ENCODE results near the gene SGSM2. TPM values are rescaled to one million over a fixed set of nuclear protein-coding genes. Genes with fewer than 3 reads are reported as not detected.

Gene SGSM2
- total and polyA plus RNA-seq, 5 donors from 2014 or later: 5.6 to 107 (median 5.9) TPM

GRCh38 chr17:2406903-2407790 is 69.8 kb downstream of the SGSM2 start:
- no peaks in the 10 kb centered on the region for H3K27me3 Mint-ChIP-seq
- ATAC-seq (ENCODE audit: low read depth in 2 of 2): no peak
- no peak overlapping the region for H3K4me3 Mint-ChIP-seq
- H3K27ac Mint-ChIP-seq: peak overlapping the region; percentile 26 to 87 (median 67)
- Histone ChIP-seq H3K36me3 (ENCODE audit: control insufficient read depth, insufficient read depth, low read length) (peaks cover 4% of the 10 kb centered on the region), H3K4me1 (ENCODE audit: control insufficient read depth, insufficient read depth, low read length, poor library complexity, severe bottlenecking) (peaks cover 7% of the 10 kb centered on the region), H3K27ac (ENCODE audit: insufficient read depth, low read length, poor library complexity, severe bottlenecking) (no peak overlapping the region), H3K4me3 (ENCODE audit: low read depth, low read length) (no peak overlapping the region), H3K9me3 (ENCODE audit: control insufficient read depth in 2 of 2, low read length in 2 of 2) (no peaks in the 10 kb centered on the region), H3K27me3 (ENCODE audit: control insufficient read depth, insufficient read depth, low read length) (no peaks in the 10 kb centered on the region)
- peak in 1 of 3 donors; percentile 55 for DNase-seq
- H3K36me3 Mint-ChIP-seq: peaks cover 5% of the 10 kb centered on the region
- H3K9me3 Mint-ChIP-seq: peaks cover 0 to 2% (median 0%) of the 10 kb centered on the region in 7 donors
- peaks cover 0 to 19% (median 5%) of the 10 kb centered on the region in 4 donors for H3K4me1 Mint-ChIP-seq

- Mint-ChIP-seq H3K36me3 (peaks cover 10% of the 10 kb centered on the region), H3K9me3 (peaks cover 0 to 2% (median 0%) of the 10 kb centered on the region in 7 donors), H3K4me1 (peaks cover 0 to 4% (median 0%) of the 10 kb centered on the region in 4 donors), H3K4me3 (no peak overlapping the region), H3K27me3 (no peaks in the 10 kb centered on the region), H3K27ac (peak overlapping the region in 1 of 3 donors; percentile 52)
- Histone ChIP-seq H3K27me3 (ENCODE audit: control insufficient read depth, insufficient read depth, low read length) (no peaks in the 10 kb centered on the region), H3K4me3 (ENCODE audit: low read depth, low read length) (no peak overlapping the region), H3K27ac (ENCODE audit: insufficient read depth, low read length, poor library complexity, severe bottlenecking) (no peak overlapping the region), H3K36me3 (ENCODE audit: control insufficient read depth, insufficient read depth, low read length) (peaks cover 10% of the 10 kb centered on the region), H3K9me3 (ENCODE audit: control insufficient read depth in 2 of 2, low read length in 2 of 2) (no peaks in the 10 kb centered on the region), H3K4me1 (ENCODE audit: control insufficient read depth, insufficient read depth, low read length, poor library complexity, severe bottlenecking) (peaks cover 3% of the 10 kb centered on the region)
- no peak for DNase-seq
- ATAC-seq (ENCODE audit: low read depth in 2 of 2): no peak
Observed at GRCh38 chr17:2410951-2411350, 73.7 kb downstream of the SGSM2 start.

GRCh38 chr17:2412561-2413021 is 75.3 kb downstream of the SGSM2 start:
- Histone ChIP-seq H3K4me3 (ENCODE audit: low read depth, low read length) (no peak overlapping the region), H3K27ac (ENCODE audit: insufficient read depth, low read length, poor library complexity, severe bottlenecking) (no peak overlapping the region), H3K27me3 (ENCODE audit: control insufficient read depth, insufficient read depth, low read length) (no peaks in the 10 kb centered on the region), H3K4me1 (ENCODE audit: control insufficient read depth, insufficient read depth, low read length, poor library complexity, severe bottlenecking) (peaks cover 8% of the 10 kb centered on the region), H3K9me3 (ENCODE audit: control insufficient read depth in 2 of 2, low read length in 2 of 2) (no peaks in the 10 kb centered on the region), H3K36me3 (ENCODE audit: control insufficient read depth, insufficient read depth, low read length) (peaks cover 16% of the 10 kb centered on the region)
- peaks cover 0 to 2% (median 0%) of the 10 kb centered on the region in 7 donors for H3K9me3 Mint-ChIP-seq
- DNase-seq: no peak
- no peak for ATAC-seq (ENCODE audit: low read depth in 2 of 2)
- no peak overlapping the region for H3K27ac Mint-ChIP-seq
- peaks cover 19% of the 10 kb centered on the region for H3K36me3 Mint-ChIP-seq
- no peaks in the 10 kb centered on the region for H3K27me3 Mint-ChIP-seq
- H3K4me1 Mint-ChIP-seq: peaks cover 0 to 4% (median 2%) of the 10 kb centered on the region in 4 donors
- H3K4me3 Mint-ChIP-seq: no peak overlapping the region

GRCh38 chr17:2414446-2415064 is 77.3 kb downstream of the SGSM2 start:
- Histone ChIP-seq H3K36me3 (ENCODE audit: control insufficient read depth, insufficient read depth, low read length) (peaks cover 31% of the 10 kb centered on the region), H3K9me3 (ENCODE audit: control insufficient read depth in 2 of 2, low read length in 2 of 2) (no peaks in the 10 kb centered on the region), H3K27ac (ENCODE audit: insufficient read depth, low read length, poor library complexity, severe bottlenecking) (no peak overlapping the region), H3K27me3 (ENCODE audit: control insufficient read depth, insufficient read depth, low read length) (no peaks in the 10 kb centered on the region), H3K4me1 (ENCODE audit: control insufficient read depth, insufficient read depth, low read length, poor library complexity, severe bottlenecking) (peaks cover 8% of the 10 kb centered on the region), H3K4me3 (ENCODE audit: low read depth, low read length) (no peak overlapping the region)
- H3K36me3 Mint-ChIP-seq: peaks cover 27% of the 10 kb centered on the region
- H3K27ac Mint-ChIP-seq: no peak overlapping the region
- no peaks in the 10 kb centered on the region for H3K27me3 Mint-ChIP-seq
- peaks cover 0 to 2% (median 0%) of the 10 kb centered on the region in 7 donors for H3K9me3 Mint-ChIP-seq
- no peak overlapping the region for H3K4me3 Mint-ChIP-seq
- no peak for DNase-seq
- ATAC-seq (ENCODE audit: low read depth in 2 of 2): no peak
- peaks cover 0 to 5% (median 2%) of the 10 kb centered on the region in 4 donors for H3K4me1 Mint-ChIP-seq

- Histone ChIP-seq H3K27me3 (ENCODE audit: control insufficient read depth, insufficient read depth, low read length) (no peaks in the 10 kb centered on the region), H3K27ac (ENCODE audit: insufficient read depth, low read length, poor library complexity, severe bottlenecking) (no peak overlapping the region), H3K9me3 (ENCODE audit: control insufficient read depth in 2 of 2, low read length in 2 of 2) (no peaks in the 10 kb centered on the region), H3K4me3 (ENCODE audit: low read depth, low read length) (no peak overlapping the region), H3K36me3 (ENCODE audit: control insufficient read depth, insufficient read depth, low read length) (peaks cover 36% of the 10 kb centered on the region), H3K4me1 (ENCODE audit: control insufficient read depth, insufficient read depth, low read length, poor library complexity, severe bottlenecking) (peaks cover 8% of the 10 kb centered on the region)
- H3K4me3 Mint-ChIP-seq: no peak overlapping the region
- no peak overlapping the region for H3K27ac Mint-ChIP-seq
- H3K4me1 Mint-ChIP-seq: peaks cover 0 to 5% (median 2%) of the 10 kb centered on the region in 4 donors
- peaks cover 27% of the 10 kb centered on the region for H3K36me3 Mint-ChIP-seq
- no peak for DNase-seq
- peaks cover 0 to 2% (median 0%) of the 10 kb centered on the region in 7 donors for H3K9me3 Mint-ChIP-seq
- ATAC-seq (ENCODE audit: low read depth in 2 of 2): no peak
- H3K27me3 Mint-ChIP-seq: no peaks in the 10 kb centered on the region
Observed at GRCh38 chr17:2415081-2415480, 77.8 kb downstream of the SGSM2 start.

GRCh38 chr17:2416010-2416734 is 78.9 kb downstream of the SGSM2 start:
- peak overlapping the region; percentile 20 to 69 (median 54) for H3K27ac Mint-ChIP-seq
- peaks cover 0 to 5% (median 2%) of the 10 kb centered on the region in 4 donors for H3K4me1 Mint-ChIP-seq

GRCh38 chr17:2418572-2418971 is 81.3 kb downstream of the SGSM2 start:
- Mint-ChIP-seq H3K4me3 (no peak overlapping the region), H3K36me3 (peaks cover 27% of the 10 kb centered on the region)
- DNase-seq: no peak

More at GRCh38 chr17:2416010-2416734, 78.9 kb downstream of the SGSM2 start:
- DNase-seq: peak; percentile 77 to 82 (median 78)
- H3K36me3 ChIP-seq (ENCODE audit: control insufficient read depth, insufficient read depth, low read length): peaks cover 43% of the 10 kb centered on the region
- H3K9me3 ChIP-seq (ENCODE audit: control insufficient read depth in 2 of 2, low read length in 2 of 2): no peaks in the 10 kb centered on the region
- H3K36me3 Mint-ChIP-seq: peaks cover 28% of the 10 kb centered on the region
- H3K4me1 ChIP-seq (ENCODE audit: control insufficient read depth, insufficient read depth, low read length, poor library complexity, severe bottlenecking): peaks cover 8% of the 10 kb centered on the region
- H3K4me3 ChIP-seq (ENCODE audit: low read depth, low read length): no peak overlapping the region
- H3K9me3 Mint-ChIP-seq: no peaks in the 10 kb centered on the region
- H3K27ac ChIP-seq (ENCODE audit: insufficient read depth, low read length, poor library complexity, severe bottlenecking): peak overlapping the region; percentile 18
- no peaks in the 10 kb centered on the region for H3K27me3 Mint-ChIP-seq
- H3K4me3 Mint-ChIP-seq: no peak overlapping the region
- no peaks in the 10 kb centered on the region for H3K27me3 ChIP-seq (ENCODE audit: control insufficient read depth, insufficient read depth, low read length)
- peak; percentile 76 to 77 for ATAC-seq (ENCODE audit: low read depth in 2 of 2)

More at GRCh38 chr17:2418572-2418971, 81.3 kb downstream of the SGSM2 start:
- ATAC-seq (ENCODE audit: low read depth in 2 of 2): no peak
- Histone ChIP-seq H3K36me3 (ENCODE audit: control insufficient read depth, insufficient read depth, low read length) (peaks cover 50% of the 10 kb centered on the region), H3K9me3 (ENCODE audit: control insufficient read depth in 2 of 2, low read length in 2 of 2) (no peaks in the 10 kb centered on the region), H3K4me1 (ENCODE audit: control insufficient read depth, insufficient read depth, low read length, poor library complexity, severe bottlenecking) (peaks cover 8% of the 10 kb centered on the region), H3K4me3 (ENCODE audit: low read depth, low read length) (no peak overlapping the region), H3K27me3 (ENCODE audit: control insufficient read depth, insufficient read depth, low read length) (no peaks in the 10 kb centered on the region), H3K27ac (ENCODE audit: insufficient read depth, low read length, poor library complexity, severe bottlenecking) (no peak overlapping the region)
- Mint-ChIP-seq H3K9me3 (no peaks in the 10 kb centered on the region), H3K27ac (no peak overlapping the region), H3K27me3 (no peaks in the 10 kb centered on the region), H3K4me1 (peaks cover 0 to 5% (median 2%) of the 10 kb centered on the region in 4 donors)

Data from CD4-positive, CD25-positive, alpha-beta regulatory T cell (primary cell).